ENCODE data around the gene LRMDA. TPM values are rescaled to one million over a fixed set of nuclear protein-coding genes. Genes with fewer than 3 reads are reported as not detected.

The LRMDA gene
- total and polyA plus RNA-seq, 12 donors = 30.7 to 132 (median 78.1) TPM

GRCh38 chr10:76291885-76292284 is 860.5 kb downstream of the LRMDA start:
- peaks cover 11 to 12% of the 10 kb centered on the region in 2 donors for H3K4me1 ChIP-seq (replicated peaks in 1 of 2)
- intact Hi-C loops (cut with DNase I) = loop anchor here in 1 of 2 donors (5.0 kb wide), 1 partner anchor 575 kb away; no protein-coding TSS in a partner anchor

DNA sequence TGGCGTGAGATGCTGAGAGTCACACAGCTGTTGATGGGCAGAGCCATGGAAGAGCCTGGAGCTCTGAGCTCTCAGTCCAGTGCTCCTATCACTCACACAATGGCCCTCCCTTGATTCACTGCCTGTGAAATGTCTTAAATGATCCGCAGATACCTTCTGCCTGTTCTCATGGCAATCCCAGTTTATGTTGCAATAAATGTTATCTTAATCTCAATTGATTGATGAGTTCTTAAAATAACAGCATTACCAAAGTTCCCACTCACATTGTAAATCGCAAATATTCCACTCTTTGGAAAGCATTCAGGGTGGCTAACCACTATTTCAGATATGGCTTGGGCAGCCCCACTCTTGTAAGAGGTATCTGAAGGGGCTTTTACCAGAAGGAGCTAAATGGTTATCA is 865.5 kb downstream of the LRMDA start:
- WGBS, 4 donors = 57 to 83% (median 68%) methylated on average over 3 of the region's 3 CpGs

More at GRCh38 chr10:76291885-76292284, 860.5 kb downstream of the LRMDA start:
- Histone ChIP-seq H3K9me3 (replicated peaks in 1 of 3) (no peaks in the 10 kb centered on the region), H3K27me3 (no peaks in the 10 kb centered on the region), H3K36me3 (replicated peaks in 1 of 2) (no peaks in the 10 kb centered on the region), H3K4me3 (no peak overlapping the region), H3K27ac (no peak overlapping the region)
- no peak for DNase-seq
- WGBS, 4 donors = 88 to 97% (median 91%) methylated on average over 4 of the region's 4 CpGs
- TF ChIP-seq, protein P1, sequence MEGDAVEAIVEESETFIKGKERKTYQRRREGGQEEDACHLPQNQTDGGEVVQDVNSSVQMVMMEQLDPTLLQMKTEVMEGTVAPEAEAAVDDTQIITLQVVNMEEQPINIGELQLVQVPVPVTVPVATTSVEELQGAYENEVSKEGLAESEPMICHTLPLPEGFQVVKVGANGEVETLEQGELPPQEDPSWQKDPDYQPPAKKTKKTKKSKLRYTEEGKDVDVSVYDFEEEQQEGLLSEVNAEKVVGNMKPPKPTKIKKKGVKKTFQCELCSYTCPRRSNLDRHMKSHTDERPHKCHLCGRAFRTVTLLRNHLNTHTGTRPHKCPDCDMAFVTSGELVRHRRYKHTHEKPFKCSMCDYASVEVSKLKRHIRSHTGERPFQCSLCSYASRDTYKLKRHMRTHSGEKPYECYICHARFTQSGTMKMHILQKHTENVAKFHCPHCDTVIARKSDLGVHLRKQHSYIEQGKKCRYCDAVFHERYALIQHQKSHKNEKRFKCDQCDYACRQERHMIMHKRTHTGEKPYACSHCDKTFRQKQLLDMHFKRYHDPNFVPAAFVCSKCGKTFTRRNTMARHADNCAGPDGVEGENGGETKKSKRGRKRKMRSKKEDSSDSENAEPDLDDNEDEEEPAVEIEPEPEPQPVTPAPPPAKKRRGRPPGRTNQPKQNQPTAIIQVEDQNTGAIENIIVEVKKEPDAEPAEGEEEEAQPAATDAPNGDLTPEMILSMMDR (IDR thresholded peaks at IDR 0.05) = no peak
- no peak for TF ChIP-seq POLR2A (IDR thresholded peaks at IDR 0.05)

GRCh38 chr10:76297358-76297757 is 865.9 kb downstream of the LRMDA start:
- DNase-seq = no peak
- intact Hi-C loops (cut with DNase I) = no loop called here
- Histone ChIP-seq H3K9me3 (replicated peaks in 1 of 3) (no peaks in the 10 kb centered on the region), H3K36me3 (replicated peaks in 1 of 2) (no peaks in the 10 kb centered on the region), H3K27ac (no peak overlapping the region), H3K27me3 (no peaks in the 10 kb centered on the region), H3K4me1 (replicated peaks in 1 of 2) (peaks cover 9 to 16% of the 10 kb centered on the region in 2 donors), H3K4me3 (no peak overlapping the region)
- 94 to 98% (median 97%) methylated on average over 4 of the region's 4 CpGs for whole genome bisulfite sequencing, 4 donors
- TF ChIP-seq, protein P1 (IDR thresholded peaks at IDR 0.05) = no peak
- no peak for TF ChIP-seq POLR2A (IDR thresholded peaks at IDR 0.05)

More for the DNA sequence above, 865.5 kb downstream of the LRMDA start:
- Histone ChIP-seq H3K27me3 (no peaks in the 10 kb centered on the region), H3K4me3 (no peak overlapping the region), H3K4me1 (replicated peaks in 1 of 2) (peaks cover 9 to 16% of the 10 kb centered on the region in 2 donors), H3K9me3 (replicated peaks in 1 of 3) (no peaks in the 10 kb centered on the region), H3K36me3 (replicated peaks in 1 of 2) (no peaks in the 10 kb centered on the region), H3K27ac (no peak overlapping the region)
- intact Hi-C loops (cut with DNase I) = no loop called here
- TF ChIP-seq, protein P1 (IDR thresholded peaks at IDR 0.05) = no peak
- TF ChIP-seq POLR2A (IDR thresholded peaks at IDR 0.05) = no peak
- no peak for DNase-seq

DNA sequence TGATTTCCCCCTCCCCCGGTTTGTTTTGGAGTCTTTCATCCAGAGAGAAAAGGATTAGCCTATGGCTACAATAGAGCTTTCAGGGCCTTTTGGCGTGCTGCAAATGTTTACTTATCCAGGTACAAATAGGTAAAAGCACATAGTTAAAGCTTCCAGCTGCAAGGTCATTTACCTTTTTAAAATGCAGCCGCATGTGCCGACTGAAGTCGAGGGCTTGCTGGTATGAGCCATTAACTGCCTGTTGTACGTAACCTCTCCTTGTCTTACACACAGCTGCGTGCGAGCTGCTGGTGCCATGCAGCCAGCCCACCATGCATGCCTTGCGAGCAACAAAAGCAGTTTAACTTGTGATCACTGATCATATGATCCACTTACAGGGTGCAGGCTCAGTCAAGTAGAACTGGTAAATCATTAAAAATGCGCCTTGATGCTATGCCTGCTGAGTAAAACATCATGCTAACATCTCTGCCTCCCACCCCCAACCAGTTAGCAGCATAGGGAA is 866.4 kb downstream of the LRMDA start:
- Histone ChIP-seq H3K27ac (no peak overlapping the region), H3K9me3 (replicated peaks in 1 of 3) (no peaks in the 10 kb centered on the region), H3K4me3 (no peak overlapping the region), H3K27me3 (no peaks in the 10 kb centered on the region), H3K4me1 (replicated peaks in 1 of 2) (peaks cover 13 to 16% of the 10 kb centered on the region in 2 donors), H3K36me3 (replicated peaks in 1 of 2) (no peaks in the 10 kb centered on the region)
- no peak for DNase-seq
- TF ChIP-seq POLR2A (IDR thresholded peaks at IDR 0.05) = no peak
- TF ChIP-seq, protein P1 (IDR thresholded peaks at IDR 0.05) = no peak
- WGBS, 4 donors = 93 to 97% (median 95%) methylated on average over 10 of the region's 10 CpGs
- intact Hi-C loops (cut with DNase I) = no loop called here

Measured in adrenal gland (tissue), 12 donors.